GM21360 (cell line): ENCODE results near the gene FGGY.

Experiments used
- ATAC-seq: cut with Tn5 transposase; IDR thresholded peaks from one replicate; pipeline ENCODE4 v1.9.1; 2021; ENCODE audit warnings: mild to moderate bottlenecking, moderate library complexity; ENCODE audit not compliant: unreplicated experiment

The FGGY gene

GRCh38 chr1:59750328-59751003, 453.6 kb downstream of the FGGY start:
- ATAC-seq, result no peak

GRCh38 chr1:59751004-59751395, 454.1 kb downstream of the FGGY start:
- no peak for ATAC-seq

- no peak for ATAC-seq
Measured at GRCh38 chr1:59751801-59752200, 454.9 kb downstream of the FGGY start.

- ATAC-seq, result peak; percentile 81
Measured at GRCh38 chr1:59752556-59753414, 455.9 kb downstream of the FGGY start.

- no peak for ATAC-seq
Measured at GRCh38 chr1:59755069-59755685, 458.3 kb downstream of the FGGY start.

GRCh38 chr1:59757197-59757747, 460.4 kb downstream of the FGGY start:
- no peak for ATAC-seq

- peak; percentile 82 for ATAC-seq
Measured at GRCh38 chr1:59759156-59759925, 462.4 kb downstream of the FGGY start.

- ATAC-seq, result no peak
Measured at GRCh38 chr1:59761443-59761842, 464.5 kb downstream of the FGGY start.

GRCh38 chr1:59763418-59763817, 466.5 kb downstream of the FGGY start:
- ATAC-seq, result no peak

- ATAC-seq, result no peak
Measured at GRCh38 chr1:59765011-59765730, 468.3 kb downstream of the FGGY start.

GRCh38 chr1:59766227-59766855, 469.4 kb downstream of the FGGY start:
- no peak for ATAC-seq

GRCh38 chr1:59767119-59767518, 470.2 kb downstream of the FGGY start:
- no peak for ATAC-seq

GRCh38 chr1:59768792-59769735, 472.2 kb downstream of the FGGY start:
- no peak for ATAC-seq

GRCh38 chr1:59769736-59770095, 472.8 kb downstream of the FGGY start:
- ATAC-seq, result no peak

- ATAC-seq, result no peak
Measured at GRCh38 chr1:59771361-59771760, 474.5 kb downstream of the FGGY start.

- ATAC-seq, result no peak
Measured at GRCh38 chr1:59775480-59775879, 478.6 kb downstream of the FGGY start.

GRCh38 chr1:59776960-59777852, 480.3 kb downstream of the FGGY start:
- no peak for ATAC-seq

GRCh38 chr1:59779949-59780348, 483.1 kb downstream of the FGGY start:
- no peak for ATAC-seq
